BLaER1 treated with 17β-estradiol and CSF1 and Interleukin-3, amounts not matched to agents 10 nM and 100 nM (cell line): ENCODE measurements around the gene DCTPP1.
A peak's percentile ranks its signal among the peaks of the same experiment; 100 is the strongest.

Experiments used
- H3K27ac ChIP-seq, 11 experiments: shearing (Covaris generic); formaldehyde crosslinking; 2 replicates each; pipeline ENCODE4 v1.8.1; 2022
- H3K27me3 ChIP-seq, 11 experiments: shearing (Covaris generic); formaldehyde crosslinking; 2 replicates each; pipeline ENCODE4 v1.8.1; 2022
- H3K36me3 ChIP-seq, 11 experiments: shearing (Covaris generic); formaldehyde crosslinking; 2 replicates each; pipeline ENCODE4 v1.8.1; 2022
- H3K4me1 ChIP-seq, 10 experiments: shearing (Covaris generic); formaldehyde crosslinking; 2 replicates each; pipeline ENCODE4 v1.8.1; 2022
- H3K4me2 ChIP-seq, 11 experiments: shearing (Covaris generic); formaldehyde crosslinking; 2 replicates each; pipeline ENCODE4 v1.8.1; 2022
- H3K4me3 ChIP-seq, 10 experiments: shearing (Covaris generic); formaldehyde crosslinking; 2 replicates each; pipeline ENCODE4 v1.8.1; 2022
- H3K9ac ChIP-seq, 11 experiments: shearing (Covaris generic); formaldehyde crosslinking; 2 replicates each; pipeline ENCODE4 v1.8.1; 2022
- H3K9me3 ChIP-seq, 11 experiments: shearing (Covaris generic); formaldehyde crosslinking; replicated peaks in 1 of 11; 2 replicates each; pipeline ENCODE4 v1.8.1; 2022
- H4K20me1 ChIP-seq, 11 experiments: shearing (Covaris generic); formaldehyde crosslinking; 2 replicates each; pipeline ENCODE4 v1.8.1; 2022
- Cebpa-rat ChIP-seq, 11 experiments: shearing (Covaris generic); IDR thresholded peaks; 2 replicates each; pipeline ENCODE4 v1.8.1; 2022

DCTPP1 gene

GRCh38 chr16:30394592-30395154 lies 35.2 kb downstream of the DCTPP1 start:
- H3K9ac ChIP-seq, result peak overlapping the region; percentile 80 to 93 (median 88)
- H3K4me2 ChIP-seq, result peak overlapping the region; percentile 81 to 99 (median 95)
- H3K27ac ChIP-seq, result peak overlapping the region; percentile 41 to 90 (median 86); a peak in 21 of 22 replicates
- H3K4me1 ChIP-seq, result peaks cover 30 to 59% (median 49%) of the 10 kb centered on the region in 10 experiments
- peak overlapping the region; percentile 83 to 99 (median 95) for H3K4me3 ChIP-seq
- no peak for TF ChIP-seq Cebpa-rat (IDR thresholded peaks at IDR 0.05)
- H3K36me3 ChIP-seq, result peaks cover 13 to 27% (median 18%) of the 10 kb centered on the region in 11 experiments
- peaks cover 0 to 21% (median 0%) of the 10 kb centered on the region in 11 experiments; a peak in 3 of 22 replicates for H4K20me1 ChIP-seq
- no peaks in the 10 kb centered on the region for H3K27me3 ChIP-seq
- H3K9me3 ChIP-seq, result no peaks in the 10 kb centered on the region

GRCh38 chr16:30383521-30383920 lies 46.3 kb downstream of the DCTPP1 start:
- Histone ChIP-seq H3K4me1 (peaks cover 41 to 58% (median 49%) of the 10 kb centered on the region in 10 experiments), H3K27me3 (no peaks in the 10 kb centered on the region), H3K9ac (0 out of 22 replicates have a peak overlapping the region, but pooled peaks of 2 of the 11 experiments have one; percentile 54 to 70), H3K4me3 (no peak overlapping the region), H3K27ac (peak overlapping the region in 7 of 11 experiments; percentile 15 to 100 (median 75); a peak in 11 of 22 replicates), H4K20me1 (no peaks in the 10 kb centered on the region; a peak in 2 of 22 replicates), H3K4me2 (peak overlapping the region in 9 of 11 experiments; percentile 80 to 100 (median 97); a peak in 16 of 22 replicates), H3K9me3 (no peaks in the 10 kb centered on the region), H3K36me3 (no peaks in the 10 kb centered on the region)
- no peak for TF ChIP-seq Cebpa-rat (IDR thresholded peaks at IDR 0.05)

- Histone ChIP-seq H3K27ac (peak within 1 kb of the TSS in 10 of 11 experiments; percentile 11 to 100 (median 72); a peak in 19 of 22 replicates), H3K9ac (peak within 1 kb of the TSS in 9 of 11 experiments; percentile 2 to 74 (median 54); a peak in 16 of 22 replicates), H3K4me1 (peaks cover 44 to 60% (median 55%) of the 10 kb centered on the region in 10 experiments), H3K4me3 (peak within 1 kb of the TSS in 7 of 10 experiments; percentile 26 to 60 (median 34); a peak in 12 of 20 replicates), H3K4me2 (peak within 1 kb of the TSS; percentile 65 to 100 (median 93)), H4K20me1 (no peaks in the 10 kb centered on the region; a peak in 2 of 22 replicates), H3K9me3 (no peaks in the 10 kb centered on the region), H3K27me3 (no peaks in the 10 kb centered on the region), H3K36me3 (no peaks in the 10 kb centered on the region)
- TF ChIP-seq Cebpa-rat (IDR thresholded peaks at IDR 0.05), result no peak
Observed at GRCh38 chr16:30382111-30382881, 47.5 kb downstream of the DCTPP1 start, which contains the start of gene SEPTIN1. SEPTIN1 (minus strand) TSS chr16:30382561; CDS start chr16:30382542, 19 bp downstream.

GRCh38 chr16:30381291-30382041 lies 48.4 kb downstream of the DCTPP1 start:
- no peaks in the 10 kb centered on the region; a peak in 2 of 22 replicates for H4K20me1 ChIP-seq
- H3K9me3 ChIP-seq, result no peaks in the 10 kb centered on the region
- H3K27ac ChIP-seq, result peak overlapping the region in 10 of 11 experiments; percentile 11 to 100 (median 72); a peak in 19 of 22 replicates
- H3K4me1 ChIP-seq, result peaks cover 52 to 68% (median 63%) of the 10 kb centered on the region in 10 experiments
- H3K4me2 ChIP-seq, result peak overlapping the region; percentile 65 to 100 (median 93)
- peak overlapping the region in 7 of 10 experiments; percentile 26 to 60 (median 34); a peak in 11 of 20 replicates for H3K4me3 ChIP-seq
- no peak for TF ChIP-seq Cebpa-rat (IDR thresholded peaks at IDR 0.05)
- H3K9ac ChIP-seq, result peak overlapping the region in 9 of 11 experiments; percentile 2 to 74 (median 42); a peak in 13 of 22 replicates
- no peaks in the 10 kb centered on the region for H3K36me3 ChIP-seq
- H3K27me3 ChIP-seq, result no peaks in the 10 kb centered on the region

GRCh38 chr16:30380803-30381208 lies 49.0 kb downstream of the DCTPP1 start:
- peak overlapping the region in 5 of 11 experiments; percentile 24 to 74 (median 58); a peak in 2 of 22 replicates for H3K9ac ChIP-seq
- no peaks in the 10 kb centered on the region; a peak in 2 of 22 replicates for H4K20me1 ChIP-seq
- peak overlapping the region in 9 of 11 experiments; percentile 43 to 100 (median 73); a peak in 15 of 22 replicates for H3K27ac ChIP-seq
- H3K4me2 ChIP-seq, result peak overlapping the region; percentile 65 to 100 (median 93)
- TF ChIP-seq Cebpa-rat (IDR thresholded peaks at IDR 0.05), result no peak
- H3K4me3 ChIP-seq, result peak overlapping the region in 1 of 10 experiments; percentile 60; a peak in 2 of 20 replicates
- H3K4me1 ChIP-seq, result peaks cover 54 to 75% (median 68%) of the 10 kb centered on the region in 10 experiments
- H3K36me3 ChIP-seq, result no peaks in the 10 kb centered on the region
- H3K9me3 ChIP-seq, result no peaks in the 10 kb centered on the region
- no peaks in the 10 kb centered on the region for H3K27me3 ChIP-seq

- Histone ChIP-seq H3K27me3 (no peaks in the 10 kb centered on the region), H3K9ac (peak overlapping the region in 2 of 11 experiments; percentile 24 to 58; a peak in 1 of 22 replicates), H3K36me3 (no peaks in the 10 kb centered on the region), H3K9me3 (no peaks in the 10 kb centered on the region), H3K4me3 (no peak overlapping the region; a peak in 2 of 20 replicates), H3K4me1 (peaks cover 54 to 79% (median 68%) of the 10 kb centered on the region in 10 experiments), H4K20me1 (no peaks in the 10 kb centered on the region; a peak in 2 of 22 replicates), H3K27ac (peak overlapping the region in 5 of 11 experiments; percentile 83 to 100 (median 100); a peak in 6 of 22 replicates), H3K4me2 (peak overlapping the region; percentile 74 to 100 (median 99); a peak in 21 of 22 replicates)
- no peak for TF ChIP-seq Cebpa-rat (IDR thresholded peaks at IDR 0.05)
Observed at GRCh38 chr16:30380072-30380802, 49.6 kb downstream of the DCTPP1 start.

- Histone ChIP-seq H3K4me3 (peak overlapping the region; percentile 67 to 81 (median 72)), H3K27me3 (no peaks in the 10 kb centered on the region), H3K9ac (peak overlapping the region; percentile 81 to 98 (median 93); a peak in 21 of 22 replicates), H4K20me1 (no peaks in the 10 kb centered on the region; a peak in 2 of 22 replicates), H3K9me3 (no peaks in the 10 kb centered on the region), H3K36me3 (no peaks in the 10 kb centered on the region), H3K4me1 (peaks cover 54 to 88% (median 73%) of the 10 kb centered on the region in 10 experiments), H3K4me2 (peak overlapping the region; percentile 93 to 100 (median 100)), H3K27ac (peak overlapping the region in 10 of 11 experiments; percentile 40 to 100 (median 98); a peak in 20 of 22 replicates)
- TF ChIP-seq Cebpa-rat (IDR thresholded peaks at IDR 0.05), result no peak
Observed at GRCh38 chr16:30379158-30379783, 50.6 kb downstream of the DCTPP1 start.
